Measurements from ENCODE around the gene BTK.
"Not testable (repeated sequence)": the region's sequence is repeated elsewhere in the genome, so short reads cannot be mapped to it uniquely, and the experiment has no call there.

The BTK gene

DNA sequence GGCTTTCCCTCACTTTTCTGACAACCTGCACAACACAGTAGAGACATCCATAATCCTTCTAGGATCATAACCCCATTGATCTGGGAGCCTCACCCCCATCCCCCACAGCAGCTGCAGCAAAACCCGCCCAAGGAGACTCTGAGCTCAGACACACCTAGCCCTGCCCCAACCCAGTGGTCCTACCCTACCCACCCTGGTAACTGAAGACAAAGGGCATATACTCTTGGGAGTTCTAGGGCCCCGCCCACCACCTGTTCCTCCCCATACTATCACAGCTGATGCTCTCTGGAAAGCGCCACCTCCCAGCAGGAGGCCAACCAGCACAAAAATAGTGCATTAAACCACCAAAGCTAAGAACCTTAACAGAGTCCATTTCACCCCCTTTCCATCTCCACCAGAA is 59.4 kb downstream of the BTK start:
- not testable (repeated sequence) for DNase-seq

DNA sequence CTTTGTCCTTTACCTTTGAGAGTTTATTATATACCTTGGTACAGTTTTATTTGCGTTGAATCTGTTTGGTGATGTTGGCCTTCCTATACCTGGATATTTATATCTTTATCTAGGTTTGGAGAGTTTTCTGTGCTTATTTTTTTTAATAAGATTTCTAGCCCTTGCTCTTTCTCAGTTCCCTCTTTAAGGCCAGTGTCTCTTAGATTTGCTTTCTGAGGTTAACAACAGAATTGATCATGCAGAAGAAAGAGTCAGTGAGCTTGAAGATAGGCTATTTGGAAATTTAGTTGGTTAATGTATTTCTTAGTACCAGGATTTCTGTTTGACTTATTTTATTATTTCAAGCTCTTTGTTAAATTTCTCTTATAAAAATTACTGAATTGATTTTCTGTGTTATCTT is 82.2 kb downstream of the BTK start:
- DNase-seq = no peak

Data from stimulated activated CD4-positive, alpha-beta T cell treated with anti-CD3 and anti-CD28 coated beads, Interleukin-1b, Interleukin-23, amount 100 ng/mL, for 48 hours (primary cell).